K562 (cell line): ENCODE measurements around the gene ZCCHC17. TPM values are rescaled to one million over a fixed set of nuclear protein-coding genes. Genes with fewer than 3 reads are reported as not detected.

Source experiments
- ARID1B ChIP-seq: fragments of 450-650 bp; IDR thresholded peaks from 2 replicates; pipeline ENCODE4 v1.6.1; 2016; ENCODE audit warnings: antibody characterized with exemption, mild to moderate bottlenecking, inconsistent platforms
- CBFA2T2 ChIP-seq: fragments of 450-650 bp; conservative IDR thresholded peaks from 2 replicates; pipeline ENCODE4 v1.6.1; 2017; ENCODE audit warnings: mild to moderate bottlenecking
- MEIS2 ChIP-seq: fragments of 450-650 bp; IDR thresholded peaks from 2 replicates; pipeline ENCODE4 v1.6.1; 2014; ENCODE audit warnings: mild to moderate bottlenecking; ENCODE audit not compliant: partially characterized antibody
- MTA2 ChIP-seq: fragments of 450-650 bp; IDR thresholded peaks from 2 replicates; pipeline ENCODE4 v1.6.1; 2016; ENCODE audit warnings: low read depth
- PRPF4 ChIP-seq: fragments of 200-400 bp; formaldehyde crosslinking; IDR thresholded peaks from one replicate; pipeline ENCODE4 v1.6.1; 2017; ENCODE audit warnings: low read length, low read depth, mild to moderate bottlenecking; ENCODE audit not compliant: insufficient read depth, poor library complexity, severe bottlenecking
- TAL1 ChIP-seq: fragments of 450-650 bp; IDR thresholded peaks from 2 replicates; pipeline ENCODE4 v1.6.1; 2016; ENCODE audit warnings: mild to moderate bottlenecking
- U2AF1 ChIP-seq: fragments of 200-400 bp; formaldehyde crosslinking; optimal IDR thresholded peaks from 2 replicates; pipeline ENCODE3; 2017; ENCODE audit warnings: mild to moderate bottlenecking, low read depth, low read length, moderate library complexity
- ZC3H11A ChIP-seq: IDR thresholded peaks from 2 replicates; pipeline ENCODE4 v1.6.1; 2012; ENCODE audit warnings: low read depth, low read length, improper control_type of control experiment
- ZNF717 ChIP-seq: fragments of 250-450 bp; sonication (Bioruptor Pico); IDR thresholded peaks from 2 replicates; pipeline ENCODE4 v1.5.0; 2021
- polyA plus RNA-seq, 8 experiments: library from polyadenylated mRNA; depleted of rRNA in 4 of 8; stranded (reverse) in 5 of 8; unstranded in 3 of 8; fragments of >200 nt; fragmentation: Nextera tagmentation in 2 of 8; fragmentation: Illumina TruSeq in 1 of 8; extraction: Ambion mirVana in 2 of 8; extraction: Trizol in 1 of 8; gene quantifications; 2 replicates each; pipeline versions ENCODE4 v1.2.1 to v1.2.3, GENCODE V29; 2011 to 2014; ENCODE audit warnings: inconsistent platforms in 1 of 8, missing spikeins in 1 of 8
- total RNA-seq, 7 experiments: library from RNA; depleted of rRNA in 6 of 7; stranded (reverse); fragments of >200 nt in 6 of 7; fragmentation: Illumina TruSeq in 2 of 7; extraction: Trizol in 2 of 7; gene quantifications; 2 replicates each; pipeline versions ENCODE4 v1.2.1 to v1.2.3, GENCODE V29; 2011 to 2021; ENCODE audit warnings: low replicate concordance in 1 of 7
- TF ChIP-seq, protein P1 (sequence below), 2 experiments: fragments of 150-350 bp in 1 of 2; IDR thresholded peaks; 2 replicates each; pipeline ENCODE4 v1.6.1; 2012 to 2016; ENCODE audit warnings: low read depth in 2 of 2, low read length in 2 of 2, mild to moderate bottlenecking in 1 of 2, moderate library complexity in 1 of 2
- TF ChIP-seq, protein P2 (sequence below): fragments of 450-650 bp; IDR thresholded peaks from 2 replicates; pipeline ENCODE4 v1.6.1; 2016
- TF ChIP-seq, protein P3 (sequence below): fragments of 450-650 bp; formaldehyde crosslinking; IDR thresholded peaks from 2 replicates; pipeline ENCODE4 v1.4.0; 2020; ENCODE audit warnings: mild to moderate bottlenecking, moderate library complexity
- TF ChIP-seq, protein P4 (sequence below): fragments of 450-650 bp; formaldehyde crosslinking; IDR thresholded peaks from 2 replicates; pipeline ENCODE4 v1.4.0; 2020; ENCODE audit warnings: mild to moderate bottlenecking, moderate library complexity
- TF ChIP-seq, protein P5 (sequence below), 2 experiments: fragments of 450-650 bp; conservative IDR thresholded peaks; 2 replicates each; pipeline ENCODE4 v1.6.1; 2017; ENCODE audit warnings: mild to moderate bottlenecking in 2 of 2, moderate library complexity in 2 of 2

Gene ZCCHC17
- total and polyA plus RNA-seq, 9 of the 15 experiments (the other 6 are each of a cell fraction or from before 2014, with no cell fraction given), result 46.9 to 150 (median 74.7) TPM

DNA sequence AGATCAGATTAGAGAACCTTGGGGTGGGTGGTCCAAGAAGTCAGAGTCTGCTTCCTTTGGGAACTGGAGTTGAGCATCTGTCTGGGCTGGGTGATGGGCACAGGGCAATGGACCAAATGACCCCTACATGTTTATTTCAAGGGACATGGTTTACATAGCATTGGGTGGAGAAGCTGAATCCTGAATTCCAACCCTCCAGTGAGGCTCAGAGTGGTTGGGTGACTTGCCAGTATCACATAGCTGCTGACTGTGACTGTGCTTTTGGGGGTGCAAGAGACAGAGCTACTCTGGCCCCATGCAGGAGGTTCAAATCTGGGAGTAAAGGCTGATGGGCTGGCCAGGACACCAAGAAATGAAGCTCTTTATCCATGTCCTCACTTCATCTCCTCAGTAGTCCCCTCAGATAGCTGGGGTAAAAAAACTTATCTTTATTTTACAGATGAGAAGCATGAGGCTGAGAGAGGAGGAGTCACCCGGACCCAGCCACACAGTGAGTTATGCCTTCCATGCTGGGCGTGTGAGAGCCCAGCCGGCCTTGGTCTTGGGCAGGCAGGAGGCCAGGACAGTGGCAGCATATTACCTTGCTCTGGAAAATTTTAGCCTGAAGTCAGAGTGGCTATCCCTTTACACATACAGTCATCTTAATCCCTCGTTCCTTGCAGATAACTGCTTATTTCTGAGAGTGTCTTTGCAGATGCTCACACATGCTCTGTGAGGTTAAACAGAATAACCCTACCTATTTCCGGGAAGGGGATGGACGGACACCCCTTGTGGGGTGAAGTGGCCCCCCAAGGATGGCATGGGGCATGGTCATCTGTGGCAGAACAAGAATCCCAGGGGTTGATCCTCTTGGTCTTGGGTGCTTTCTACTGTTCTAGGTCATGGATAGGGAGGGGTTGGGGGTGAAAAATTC, 113.4 kb downstream of the ZCCHC17 start (continued):
- TF ChIP-seq, protein P1, sequence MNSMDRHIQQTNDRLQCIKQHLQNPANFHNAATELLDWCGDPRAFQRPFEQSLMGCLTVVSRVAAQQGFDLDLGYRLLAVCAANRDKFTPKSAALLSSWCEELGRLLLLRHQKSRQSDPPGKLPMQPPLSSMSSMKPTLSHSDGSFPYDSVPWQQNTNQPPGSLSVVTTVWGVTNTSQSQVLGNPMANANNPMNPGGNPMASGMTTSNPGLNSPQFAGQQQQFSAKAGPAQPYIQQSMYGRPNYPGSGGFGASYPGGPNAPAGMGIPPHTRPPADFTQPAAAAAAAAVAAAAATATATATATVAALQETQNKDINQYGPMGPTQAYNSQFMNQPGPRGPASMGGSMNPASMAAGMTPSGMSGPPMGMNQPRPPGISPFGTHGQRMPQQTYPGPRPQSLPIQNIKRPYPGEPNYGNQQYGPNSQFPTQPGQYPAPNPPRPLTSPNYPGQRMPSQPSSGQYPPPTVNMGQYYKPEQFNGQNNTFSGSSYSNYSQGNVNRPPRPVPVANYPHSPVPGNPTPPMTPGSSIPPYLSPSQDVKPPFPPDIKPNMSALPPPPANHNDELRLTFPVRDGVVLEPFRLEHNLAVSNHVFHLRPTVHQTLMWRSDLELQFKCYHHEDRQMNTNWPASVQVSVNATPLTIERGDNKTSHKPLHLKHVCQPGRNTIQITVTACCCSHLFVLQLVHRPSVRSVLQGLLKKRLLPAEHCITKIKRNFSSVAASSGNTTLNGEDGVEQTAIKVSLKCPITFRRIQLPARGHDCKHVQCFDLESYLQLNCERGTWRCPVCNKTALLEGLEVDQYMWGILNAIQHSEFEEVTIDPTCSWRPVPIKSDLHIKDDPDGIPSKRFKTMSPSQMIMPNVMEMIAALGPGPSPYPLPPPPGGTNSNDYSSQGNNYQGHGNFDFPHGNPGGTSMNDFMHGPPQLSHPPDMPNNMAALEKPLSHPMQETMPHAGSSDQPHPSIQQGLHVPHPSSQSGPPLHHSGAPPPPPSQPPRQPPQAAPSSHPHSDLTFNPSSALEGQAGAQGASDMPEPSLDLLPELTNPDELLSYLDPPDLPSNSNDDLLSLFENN (IDR thresholded peaks at IDR 0.05; ENCODE audit: low read depth in 2 of 2, low read length in 2 of 2), result no peak
- TF ChIP-seq TAL1, result peak; percentile 63; the same call in 1 of the 2 replicates
- TF ChIP-seq, protein P2, sequence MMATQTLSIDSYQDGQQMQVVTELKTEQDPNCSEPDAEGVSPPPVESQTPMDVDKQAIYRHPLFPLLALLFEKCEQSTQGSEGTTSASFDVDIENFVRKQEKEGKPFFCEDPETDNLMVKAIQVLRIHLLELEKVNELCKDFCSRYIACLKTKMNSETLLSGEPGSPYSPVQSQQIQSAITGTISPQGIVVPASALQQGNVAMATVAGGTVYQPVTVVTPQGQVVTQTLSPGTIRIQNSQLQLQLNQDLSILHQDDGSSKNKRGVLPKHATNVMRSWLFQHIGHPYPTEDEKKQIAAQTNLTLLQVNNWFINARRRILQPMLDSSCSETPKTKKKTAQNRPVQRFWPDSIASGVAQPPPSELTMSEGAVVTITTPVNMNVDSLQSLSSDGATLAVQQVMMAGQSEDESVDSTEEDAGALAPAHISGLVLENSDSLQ, result peak; percentile 41; the same call in 1 of the 2 replicates
- TF ChIP-seq MTA2, result peak; percentile 37
- TF ChIP-seq ZC3H11A, result no peak
- TF ChIP-seq, protein P3, sequence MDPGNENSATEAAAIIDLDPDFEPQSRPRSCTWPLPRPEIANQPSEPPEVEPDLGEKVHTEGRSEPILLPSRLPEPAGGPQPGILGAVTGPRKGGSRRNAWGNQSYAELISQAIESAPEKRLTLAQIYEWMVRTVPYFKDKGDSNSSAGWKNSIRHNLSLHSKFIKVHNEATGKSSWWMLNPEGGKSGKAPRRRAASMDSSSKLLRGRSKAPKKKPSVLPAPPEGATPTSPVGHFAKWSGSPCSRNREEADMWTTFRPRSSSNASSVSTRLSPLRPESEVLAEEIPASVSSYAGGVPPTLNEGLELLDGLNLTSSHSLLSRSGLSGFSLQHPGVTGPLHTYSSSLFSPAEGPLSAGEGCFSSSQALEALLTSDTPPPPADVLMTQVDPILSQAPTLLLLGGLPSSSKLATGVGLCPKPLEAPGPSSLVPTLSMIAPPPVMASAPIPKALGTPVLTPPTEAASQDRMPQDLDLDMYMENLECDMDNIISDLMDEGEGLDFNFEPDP (CRISPR knock-in tag), result no peak
- no peak for TF ChIP-seq PRPF4
- TF ChIP-seq ARID1B, result peak; percentile 82
- TF ChIP-seq, protein P4, sequence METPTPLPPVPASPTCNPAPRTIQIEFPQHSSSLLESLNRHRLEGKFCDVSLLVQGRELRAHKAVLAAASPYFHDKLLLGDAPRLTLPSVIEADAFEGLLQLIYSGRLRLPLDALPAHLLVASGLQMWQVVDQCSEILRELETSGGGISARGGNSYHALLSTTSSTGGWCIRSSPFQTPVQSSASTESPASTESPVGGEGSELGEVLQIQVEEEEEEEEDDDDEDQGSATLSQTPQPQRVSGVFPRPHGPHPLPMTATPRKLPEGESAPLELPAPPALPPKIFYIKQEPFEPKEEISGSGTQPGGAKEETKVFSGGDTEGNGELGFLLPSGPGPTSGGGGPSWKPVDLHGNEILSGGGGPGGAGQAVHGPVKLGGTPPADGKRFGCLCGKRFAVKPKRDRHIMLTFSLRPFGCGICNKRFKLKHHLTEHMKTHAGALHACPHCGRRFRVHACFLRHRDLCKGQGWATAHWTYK (CRISPR knock-in tag), result no peak
- peak; percentile 57 for TF ChIP-seq MEIS2
- TF ChIP-seq, protein P5, sequence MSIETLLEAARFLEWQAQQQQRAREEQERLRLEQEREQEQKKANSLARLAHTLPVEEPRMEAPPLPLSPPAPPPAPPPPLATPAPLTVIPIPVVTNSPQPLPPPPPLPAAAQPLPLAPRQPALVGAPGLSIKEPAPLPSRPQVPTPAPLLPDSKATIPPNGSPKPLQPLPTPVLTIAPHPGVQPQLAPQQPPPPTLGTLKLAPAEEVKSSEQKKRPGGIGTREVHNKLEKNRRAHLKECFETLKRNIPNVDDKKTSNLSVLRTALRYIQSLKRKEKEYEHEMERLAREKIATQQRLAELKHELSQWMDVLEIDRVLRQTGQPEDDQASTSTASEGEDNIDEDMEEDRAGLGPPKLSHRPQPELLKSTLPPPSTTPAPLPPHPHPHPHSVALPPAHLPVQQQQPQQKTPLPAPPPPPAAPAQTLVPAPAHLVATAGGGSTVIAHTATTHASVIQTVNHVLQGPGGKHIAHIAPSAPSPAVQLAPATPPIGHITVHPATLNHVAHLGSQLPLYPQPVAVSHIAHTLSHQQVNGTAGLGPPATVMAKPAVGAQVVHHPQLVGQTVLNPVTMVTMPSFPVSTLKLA (conservative IDR thresholded peaks at IDR 0.05), result peak in 1 of 2 experiments; percentile 56; a peak in 2 of 4 replicates
- TF ChIP-seq CBFA2T2, result peak; percentile 63
- no peak for TF ChIP-seq ZNF717 (CRISPR knock-in tag)
- no peak for TF ChIP-seq U2AF1
